HG02763 (cell line): Measurements from ENCODE around the gene SNRK.

Experiments used
- ATAC-seq: cut with Tn5 transposase; IDR thresholded peaks from one replicate; pipeline ENCODE4 v1.9.1; 2021; ENCODE audit warnings: mild to moderate bottlenecking, moderate library complexity; ENCODE audit not compliant: unreplicated experiment

The SNRK gene

GRCh38 chr3:43286115-43286840, at the start of gene SNRK:
Gene SNRK, plus strand, starts transcription at chr3:43286540. Its CDS starts 16,664 bp downstream, at chr3:43303204.
- ATAC-seq: peak; percentile 82

GRCh38 chr3:43238801-43239200, 47.5 kb upstream of the SNRK start:
- ATAC-seq: no peak

GRCh38 chr3:43239755-43240154, 46.6 kb upstream of the SNRK start:
- ATAC-seq: no peak

- no peak for ATAC-seq
Observed at GRCh38 chr3:43243590-43244587, 42.5 kb upstream of the SNRK start.

- ATAC-seq: no peak
Observed at GRCh38 chr3:43244694-43245093, 41.6 kb upstream of the SNRK start.

GRCh38 chr3:43246976-43247375, 39.4 kb upstream of the SNRK start:
- ATAC-seq: no peak

- ATAC-seq: no peak
Observed at GRCh38 chr3:43247561-43248184, 38.7 kb upstream of the SNRK start.

GRCh38 chr3:43248185-43248583, 38.2 kb upstream of the SNRK start:
- no peak for ATAC-seq

GRCh38 chr3:43248973-43249372, 37.4 kb upstream of the SNRK start:
- ATAC-seq: no peak

GRCh38 chr3:43249405-43249804, 36.9 kb upstream of the SNRK start:
- no peak for ATAC-seq

- no peak for ATAC-seq
Observed at GRCh38 chr3:43253294-43253693, 33.0 kb upstream of the SNRK start.

- ATAC-seq: no peak
Observed at GRCh38 chr3:43254125-43254524, 32.2 kb upstream of the SNRK start.

GRCh38 chr3:43255662-43256061, 30.7 kb upstream of the SNRK start:
- ATAC-seq: no peak

GRCh38 chr3:43256714-43257461, 29.5 kb upstream of the SNRK start:
- ATAC-seq: no peak

- ATAC-seq: no peak
Observed at GRCh38 chr3:43257850-43258249, 28.5 kb upstream of the SNRK start.

- ATAC-seq: no peak
Observed at GRCh38 chr3:43259626-43260025, 26.7 kb upstream of the SNRK start.

- ATAC-seq: no peak
Observed at GRCh38 chr3:43260412-43260811, 25.9 kb upstream of the SNRK start.

GRCh38 chr3:43262194-43262593, 24.1 kb upstream of the SNRK start:
- no peak for ATAC-seq

GRCh38 chr3:43266451-43266850, 19.9 kb upstream of the SNRK start:
- no peak for ATAC-seq

GRCh38 chr3:43266995-43267394, 19.3 kb upstream of the SNRK start:
- ATAC-seq: no peak

GRCh38 chr3:43268636-43269035, 17.7 kb upstream of the SNRK start:
- no peak for ATAC-seq
